Suprapubic skin (tissue), 4 donors: ENCODE data around the gene KDM8. TPM values are rescaled to one million over a fixed set of nuclear protein-coding genes. Genes with fewer than 3 reads are reported as not detected.

Experiments used
- DNase-seq, 2 donors: peaks; one replicate each; pipeline ENCODE4 v3.0.0-alpha.2; 2019; ENCODE audit warnings: low spot score in 2 of 2
- H3K27ac ChIP-seq: fragments of 200-600 bp; sonication (generic); one replicate; pipeline ENCODE4 v1.5.1; 2019
- H3K27me3 ChIP-seq: fragments of 200-600 bp; sonication (generic); one replicate; pipeline ENCODE4 v1.5.1; 2019
- H3K36me3 ChIP-seq: fragments of 200-600 bp; sonication (generic); one replicate; pipeline ENCODE4 v1.5.1; 2019
- H3K4me1 ChIP-seq: fragments of 200-600 bp; sonication (generic); one replicate; pipeline ENCODE4 v1.5.1; 2019
- H3K4me3 ChIP-seq: fragments of 200-600 bp; sonication (generic); one replicate; pipeline ENCODE4 v1.5.1; 2019; ENCODE audit warnings: mild to moderate bottlenecking
- H3K9me3 ChIP-seq: fragments of 200-600 bp; sonication (generic); one replicate; pipeline ENCODE4 v1.5.1; 2019
- EP300 ChIP-seq: sonication (generic); formaldehyde crosslinking; IDR thresholded peaks from one replicate; pipeline ENCODE4 v1.6.1; 2017; ENCODE audit warnings: antibody characterized with exemption
- POLR2A ChIP-seq, 2 donors: fragments of 450-650 bp; IDR thresholded peaks; one replicate each; pipeline ENCODE4 v1.6.1; 2017; ENCODE audit warnings: antibody characterized with exemption in 2 of 2, mild to moderate bottlenecking in 2 of 2, moderate library complexity in 2 of 2
- POLR2AphosphoS5 ChIP-seq, 3 donors: sonication (generic); formaldehyde crosslinking; IDR thresholded peaks; one replicate each; pipeline ENCODE4 v1.6.1; 2017; ENCODE audit warnings: antibody characterized with exemption in 3 of 3
- WGBS: methylation state at CpG from one replicate; pipeline ENCODE4 v1.1.5; 2018; 5-methylcytosine and 5-hydroxymethylcytosine counted together
- total RNA-seq, 4 donors: library from RNA; depleted of rRNA; stranded (reverse); fragments of >200 nt; gene quantifications; one replicate each; pipeline ENCODE4 v1.1.0, GENCODE V29; 2016
- TF ChIP-seq, protein P1 (sequence below), 2 donors: fragments of 200-600 bp in 1 of 2; fragments of 450-650 bp in 1 of 2; sonication (generic) in 1 of 2; IDR thresholded peaks; one replicate each; pipeline ENCODE4 v1.5.1; 2016 to 2019; ENCODE audit warnings: antibody characterized with exemption in 2 of 2, mild to moderate bottlenecking in 1 of 2, moderate library complexity in 1 of 2

Gene KDM8
- total RNA-seq, 4 donors from 2014 or later: 1.3 to 5.0 (median 3.7) TPM

DNA sequence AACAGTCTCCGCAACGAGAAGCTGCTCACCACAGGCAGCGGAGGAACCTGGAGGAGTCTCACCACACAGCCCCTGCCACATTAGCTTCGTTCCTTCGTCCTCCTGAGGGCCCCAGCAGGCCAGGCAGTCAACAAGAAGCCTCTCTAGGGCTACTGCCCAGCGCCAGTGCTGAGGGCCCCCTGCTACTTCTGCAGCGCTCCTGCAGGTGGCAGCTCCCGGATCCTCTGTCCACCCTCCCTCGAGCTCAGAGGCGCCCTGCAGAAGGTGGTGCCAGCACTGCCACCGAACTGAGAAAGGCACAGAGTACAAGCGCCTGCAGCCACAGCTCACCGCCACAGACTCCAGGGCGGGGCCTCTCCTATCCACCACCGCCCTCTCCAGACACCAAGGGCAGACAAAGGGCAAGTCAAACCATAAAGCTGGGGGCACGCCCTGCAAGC is 27.3 kb downstream of the KDM8 start:
- peaks cover 38% of the 10 kb centered on the region for H3K4me1 ChIP-seq
- TF ChIP-seq POLR2AphosphoS5 (IDR thresholded peaks at IDR 0.05) (no peak), EP300 (no peak), POLR2A (IDR thresholded peaks at IDR 0.05) (no peak)
- TF ChIP-seq, protein P1, sequence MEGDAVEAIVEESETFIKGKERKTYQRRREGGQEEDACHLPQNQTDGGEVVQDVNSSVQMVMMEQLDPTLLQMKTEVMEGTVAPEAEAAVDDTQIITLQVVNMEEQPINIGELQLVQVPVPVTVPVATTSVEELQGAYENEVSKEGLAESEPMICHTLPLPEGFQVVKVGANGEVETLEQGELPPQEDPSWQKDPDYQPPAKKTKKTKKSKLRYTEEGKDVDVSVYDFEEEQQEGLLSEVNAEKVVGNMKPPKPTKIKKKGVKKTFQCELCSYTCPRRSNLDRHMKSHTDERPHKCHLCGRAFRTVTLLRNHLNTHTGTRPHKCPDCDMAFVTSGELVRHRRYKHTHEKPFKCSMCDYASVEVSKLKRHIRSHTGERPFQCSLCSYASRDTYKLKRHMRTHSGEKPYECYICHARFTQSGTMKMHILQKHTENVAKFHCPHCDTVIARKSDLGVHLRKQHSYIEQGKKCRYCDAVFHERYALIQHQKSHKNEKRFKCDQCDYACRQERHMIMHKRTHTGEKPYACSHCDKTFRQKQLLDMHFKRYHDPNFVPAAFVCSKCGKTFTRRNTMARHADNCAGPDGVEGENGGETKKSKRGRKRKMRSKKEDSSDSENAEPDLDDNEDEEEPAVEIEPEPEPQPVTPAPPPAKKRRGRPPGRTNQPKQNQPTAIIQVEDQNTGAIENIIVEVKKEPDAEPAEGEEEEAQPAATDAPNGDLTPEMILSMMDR (IDR thresholded peaks at IDR 0.05): no peak
- H3K27me3 ChIP-seq: no peaks in the 10 kb centered on the region
- 86% methylated on average over 5 of the region's 16 CpGs for WGBS
- H3K9me3 ChIP-seq: no peaks in the 10 kb centered on the region
- H3K27ac ChIP-seq: no peak overlapping the region
- no peak for DNase-seq
- H3K4me3 ChIP-seq: no peak overlapping the region
- peaks cover 14% of the 10 kb centered on the region for H3K36me3 ChIP-seq

DNA sequence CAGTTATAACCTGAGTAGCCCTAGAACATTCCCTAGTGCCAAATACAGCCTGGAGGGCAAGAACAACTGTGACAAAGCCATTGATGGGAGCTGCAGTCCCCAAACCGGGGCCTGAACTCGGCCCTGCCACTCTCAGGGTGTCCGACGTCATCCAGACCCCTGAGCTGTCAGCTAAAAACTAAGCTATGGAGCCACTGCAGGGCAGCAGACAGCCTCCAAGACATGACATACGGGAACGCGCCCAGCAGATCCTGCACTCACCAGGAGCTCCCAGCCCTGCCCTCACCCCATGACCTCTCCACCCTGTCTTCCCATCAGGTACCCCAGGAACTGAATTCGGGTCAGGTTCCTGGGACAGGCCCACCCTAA is 28.4 kb downstream of the KDM8 start:
- H3K27ac ChIP-seq: no peak overlapping the region
- no peak for DNase-seq

DNA sequence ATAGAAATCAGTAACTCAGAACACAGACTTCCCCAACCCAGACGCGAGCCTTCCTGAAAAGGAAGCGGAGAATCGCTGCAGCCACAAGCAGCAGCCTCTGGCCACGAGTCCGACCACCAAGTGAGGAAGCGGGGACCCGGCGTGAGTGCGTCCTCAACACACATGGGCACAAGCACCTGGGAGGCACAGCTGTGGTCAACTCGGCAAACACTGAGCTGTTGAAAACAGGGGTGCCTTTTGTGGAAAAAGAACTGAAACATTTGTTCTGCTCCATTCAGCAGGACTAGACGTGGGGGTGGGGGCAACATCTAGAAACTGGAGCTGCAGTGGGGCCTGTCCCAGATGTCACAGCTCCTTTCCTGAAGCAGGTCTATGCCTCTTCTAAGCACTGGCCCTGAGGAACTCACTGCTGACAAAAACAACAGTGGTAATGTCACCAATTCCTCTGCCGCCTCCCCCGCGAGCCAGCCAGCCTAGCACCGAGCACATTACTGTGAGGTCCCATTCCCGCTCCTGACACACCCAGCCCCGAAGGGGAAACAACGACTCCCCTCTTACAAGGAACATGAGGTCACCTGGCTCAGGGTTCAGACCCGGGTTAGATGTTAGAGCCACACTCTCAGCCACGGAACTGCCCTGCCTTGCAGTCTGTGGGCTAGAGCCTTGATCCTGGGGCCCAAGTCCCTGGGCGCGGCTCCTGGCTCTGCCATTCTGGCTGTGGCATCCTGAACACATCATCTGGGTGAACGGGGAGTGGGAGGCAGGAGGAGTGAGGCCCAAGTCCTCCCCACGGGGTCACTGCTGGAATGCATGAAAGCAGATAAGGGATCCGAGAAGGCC is 29.0 kb downstream of the KDM8 start:
- DNase-seq: no peak
- Histone ChIP-seq H3K27ac (no peak overlapping the region), H3K4me3 (no peak overlapping the region), H3K36me3 (peaks cover 14% of the 10 kb centered on the region), H3K4me1 (peaks cover 39% of the 10 kb centered on the region), H3K27me3 (no peaks in the 10 kb centered on the region), H3K9me3 (no peaks in the 10 kb centered on the region)
- TF ChIP-seq, protein P1 (IDR thresholded peaks at IDR 0.05): no peak
- no peak for TF ChIP-seq EP300
- no peak for TF ChIP-seq POLR2AphosphoS5 (IDR thresholded peaks at IDR 0.05)
- TF ChIP-seq POLR2A (IDR thresholded peaks at IDR 0.05): no peak
- WGBS: 94% methylated on average over 12 of the region's 26 CpGs

More for the DNA sequence above, 28.4 kb downstream of the KDM8 start:
- Histone ChIP-seq H3K27me3 (no peaks in the 10 kb centered on the region), H3K9me3 (no peaks in the 10 kb centered on the region), H3K4me1 (peaks cover 39% of the 10 kb centered on the region), H3K36me3 (peaks cover 14% of the 10 kb centered on the region), H3K4me3 (no peak overlapping the region)
- no peak for TF ChIP-seq POLR2AphosphoS5 (IDR thresholded peaks at IDR 0.05)
- TF ChIP-seq EP300: no peak
- 93% methylated on average over 6 of the region's 8 CpGs for WGBS

DNA sequence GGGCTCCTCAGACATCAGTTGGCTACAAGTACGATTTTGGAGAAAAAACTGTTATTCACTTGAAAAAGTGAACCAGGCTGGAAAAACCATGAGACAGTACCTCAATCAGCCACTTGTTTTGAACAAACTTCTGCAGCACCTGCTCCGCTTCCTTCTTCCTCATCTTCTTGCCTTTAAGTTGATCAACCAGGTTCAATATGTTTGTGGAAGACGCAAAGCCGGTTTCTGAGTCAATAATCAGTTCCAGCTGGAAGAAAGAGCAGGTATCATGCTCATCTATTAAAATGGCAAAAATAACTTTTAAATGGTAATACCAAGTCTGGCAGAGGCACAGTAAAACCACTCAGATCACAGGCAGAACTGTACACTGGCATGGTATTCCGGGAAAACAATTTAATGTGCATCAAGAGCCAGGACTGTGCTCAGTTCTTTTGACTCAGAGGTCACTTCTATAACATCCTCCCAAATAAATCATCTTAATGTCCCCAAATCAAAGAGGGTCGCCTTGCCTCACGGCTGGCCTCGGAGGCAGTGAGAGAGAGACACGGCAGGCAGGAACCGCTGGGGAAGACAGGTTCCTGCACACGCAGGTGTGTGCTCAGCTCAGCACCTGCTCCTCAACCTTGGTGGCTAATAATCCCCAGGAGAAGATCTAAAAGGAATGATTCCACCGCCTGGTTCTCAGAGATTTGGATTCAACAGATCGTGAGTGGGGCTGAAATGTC is 29.7 kb downstream of the KDM8 start:
- Histone ChIP-seq H3K27me3 (no peaks in the 10 kb centered on the region), H3K4me1 (peaks cover 47% of the 10 kb centered on the region), H3K27ac (no peak overlapping the region), H3K36me3 (peaks cover 14% of the 10 kb centered on the region), H3K4me3 (no peak overlapping the region), H3K9me3 (no peaks in the 10 kb centered on the region)
- TF ChIP-seq POLR2A (IDR thresholded peaks at IDR 0.05) (no peak), EP300 (no peak), POLR2AphosphoS5 (IDR thresholded peaks at IDR 0.05) (no peak)
- TF ChIP-seq, protein P1 (IDR thresholded peaks at IDR 0.05): no peak
- DNase-seq: no peak
- 85% methylated on average over 13 of the region's 13 CpGs for WGBS

DNA sequence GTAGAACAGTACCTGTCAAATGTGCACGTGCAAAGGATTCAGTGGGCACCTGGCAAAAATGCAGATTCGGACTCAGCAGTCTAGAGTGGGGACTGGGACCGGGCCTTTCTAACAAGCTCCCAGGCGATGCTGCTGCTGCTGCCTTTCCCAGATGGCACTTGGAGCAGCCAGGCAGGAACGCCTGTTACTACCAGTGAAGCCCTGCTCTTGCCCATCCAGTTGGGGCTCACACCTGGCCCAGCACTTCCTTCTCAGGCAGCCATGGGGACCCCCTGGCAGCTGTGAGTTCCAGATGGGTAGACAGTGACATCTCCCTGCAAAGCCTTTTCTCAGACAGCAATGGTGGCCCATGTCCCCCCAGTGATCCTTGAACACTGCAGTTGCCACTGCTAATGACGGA is 30.4 kb downstream of the KDM8 start:
- peaks cover 52% of the 10 kb centered on the region for H3K4me1 ChIP-seq
- DNase-seq: no peak
- no peaks in the 10 kb centered on the region for H3K9me3 ChIP-seq
- H3K4me3 ChIP-seq: no peak overlapping the region
- WGBS: 100% methylated on average over 2 of the region's 6 CpGs
- H3K27me3 ChIP-seq: no peaks in the 10 kb centered on the region
- no peak for TF ChIP-seq EP300
- H3K36me3 ChIP-seq: peaks cover 14% of the 10 kb centered on the region
- no peak overlapping the region for H3K27ac ChIP-seq

DNA sequence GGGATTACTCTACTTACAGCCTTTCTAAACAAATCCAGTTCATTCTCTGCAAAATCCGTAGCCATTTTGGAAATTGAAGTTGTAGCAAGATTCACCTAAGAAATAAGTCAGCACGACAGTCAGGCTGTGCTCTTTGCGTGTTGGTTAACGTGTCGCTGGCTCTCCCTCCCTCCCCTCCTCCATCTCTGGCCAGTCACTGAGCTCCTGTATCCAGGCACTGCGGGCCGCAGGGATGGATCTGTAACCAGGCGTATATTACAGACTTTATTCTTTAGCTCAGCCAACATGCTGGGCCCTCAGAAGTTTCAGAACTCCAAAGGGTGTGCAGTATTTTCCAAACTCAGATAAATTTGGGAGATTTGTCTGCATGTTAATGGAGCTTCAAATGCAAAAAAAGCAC is 30.8 kb downstream of the KDM8 start:
- DNase-seq: no peak
- Histone ChIP-seq H3K4me3 (no peak overlapping the region), H3K27me3 (no peaks in the 10 kb centered on the region), H3K27ac (no peak overlapping the region), H3K36me3 (peaks cover 14% of the 10 kb centered on the region), H3K4me1 (peaks cover 52% of the 10 kb centered on the region), H3K9me3 (no peaks in the 10 kb centered on the region)
- TF ChIP-seq EP300 (no peak), POLR2A (IDR thresholded peaks at IDR 0.05) (no peak), POLR2AphosphoS5 (IDR thresholded peaks at IDR 0.05) (no peak)
- TF ChIP-seq, protein P1 (IDR thresholded peaks at IDR 0.05): no peak
- WGBS: 91% methylated on average over 8 of the region's 8 CpGs
